Glomerular endothelial cell (primary cell): Measurements from ENCODE around the gene DAB1. TPM values are rescaled to one million over a fixed set of nuclear protein-coding genes. Genes with fewer than 3 reads are reported as not detected.

Source experiments
- DNase-seq: peaks from one replicate; pipeline ENCODE4 v3.0.0-alpha.2; 2011; ENCODE audit warnings: low read depth, low spot score; ENCODE audit errors: extremely low read depth
- total RNA-seq: library from RNA; depleted of rRNA; stranded (reverse); fragments of >200 nt; gene quantifications from 2 replicates; pipeline ENCODE4 v1.2.3, GENCODE V29; 2015

Gene DAB1
- total RNA-seq, 1 donor from 2014 or later = 0.18 TPM

GRCh38 chr1:57282411-57282810 is 141.4 kb downstream of the DAB1 start:
- DNase-seq = no peak

GRCh38 chr1:57281324-57281723 is 142.5 kb downstream of the DAB1 start:
- no peak for DNase-seq

GRCh38 chr1:57279909-57280666 is 143.8 kb downstream of the DAB1 start:
- DNase-seq = no peak

GRCh38 chr1:57278558-57278957 is 145.3 kb downstream of the DAB1 start:
- DNase-seq = no peak

GRCh38 chr1:57277681-57278080 is 146.2 kb downstream of the DAB1 start:
- DNase-seq = no peak

- no peak for DNase-seq
Measured at GRCh38 chr1:57276918-57277317, 146.9 kb downstream of the DAB1 start.

- DNase-seq = no peak
Measured at GRCh38 chr1:57272601-57273000, 151.3 kb downstream of the DAB1 start.

GRCh38 chr1:57272150-57272549 is 151.7 kb downstream of the DAB1 start:
- no peak for DNase-seq

- DNase-seq = no peak
Measured at GRCh38 chr1:57270927-57271698, 152.7 kb downstream of the DAB1 start.

GRCh38 chr1:57269630-57270225 is 154.1 kb downstream of the DAB1 start:
- DNase-seq = no peak

- DNase-seq = no peak
Measured at GRCh38 chr1:57265104-57265503, 158.8 kb downstream of the DAB1 start.

- no peak for DNase-seq
Measured at GRCh38 chr1:57262472-57262871, 161.4 kb downstream of the DAB1 start.

GRCh38 chr1:57258557-57259325 is 165.1 kb downstream of the DAB1 start:
- DNase-seq = no peak

- no peak for DNase-seq
Measured at GRCh38 chr1:57255945-57256344, 167.9 kb downstream of the DAB1 start.

GRCh38 chr1:57254022-57254421 is 169.8 kb downstream of the DAB1 start:
- no peak for DNase-seq

GRCh38 chr1:57252597-57253294 is 171.1 kb downstream of the DAB1 start:
- no peak for DNase-seq

GRCh38 chr1:57250021-57250420 is 173.8 kb downstream of the DAB1 start:
- DNase-seq = no peak

- no peak for DNase-seq
Measured at GRCh38 chr1:57249511-57249910, 174.3 kb downstream of the DAB1 start.

GRCh38 chr1:57248830-57249229 is 175.0 kb downstream of the DAB1 start:
- DNase-seq = no peak

- no peak for DNase-seq
Measured at GRCh38 chr1:57238233-57238781, 185.6 kb downstream of the DAB1 start.
